Uterus (tissue), 4 donors: ENCODE results near the gene KDM4C. TPM values are rescaled to one million over a fixed set of nuclear protein-coding genes. Genes with fewer than 3 reads are reported as not detected.

Experiments used
- DNase-seq, 2 donors: peaks; one replicate each; pipeline ENCODE4 v3.0.0-alpha.2; 2019 to 2020
- H3K27ac ChIP-seq, 2 donors: fragments of 200-600 bp; sonication (generic); 1 replicate in 1 of 2; 2 replicates in 1 of 2; pipeline ENCODE4 v1.5.1; 2016 to 2018
- H3K27me3 ChIP-seq, 2 donors: fragments of 200-600 bp; sonication (generic); one replicate each; pipeline ENCODE4 v1.5.1; 2018 to 2019; ENCODE audit warnings: control low read depth in 1 of 2
- H3K36me3 ChIP-seq, 2 donors: fragments of 200-600 bp; sonication (generic); one replicate each; pipeline ENCODE4 v1.5.1; 2019; ENCODE audit warnings: control low read depth in 1 of 2
- H3K4me1 ChIP-seq, 2 donors: fragments of 200-600 bp; sonication (generic); one replicate each; pipeline ENCODE4 v1.5.1; 2018 to 2019; ENCODE audit warnings: control low read depth in 1 of 2
- H3K4me3 ChIP-seq, 2 donors: fragments of 200-600 bp; sonication (generic); 1 replicate in 1 of 2; 2 replicates in 1 of 2; pipeline ENCODE4 v1.5.1; 2018 to 2019; ENCODE audit warnings: mild to moderate bottlenecking in 1 of 2
- H3K9me3 ChIP-seq, 2 donors: fragments of 200-600 bp; sonication (generic); one replicate each; pipeline ENCODE4 v1.5.1; 2019; ENCODE audit warnings: control low read depth in 1 of 2
- POLR2A ChIP-seq, 2 donors: fragments of 450-650 bp; IDR thresholded peaks; one replicate each; pipeline ENCODE4 v1.6.1; 2016; ENCODE audit warnings: antibody characterized with exemption in 2 of 2, mild to moderate bottlenecking in 1 of 2, moderate library complexity in 1 of 2
- intact Hi-C: fragments of 100-400 bp; cut with DNase I; formaldehyde crosslinking; loops from one replicate; pipeline ENCODE4 v1.15.1; 2023; ENCODE audit warnings: low total_unique reads
- total RNA-seq, 4 donors: library from RNA; depleted of rRNA in 3 of 4; stranded (reverse); fragments of >200 nt in 3 of 4; gene quantifications; one replicate each; pipeline versions ENCODE4 v1.1.0 to v1.2.4, GENCODE V29; 2014 to 2023
- TF ChIP-seq, protein P1 (sequence below), 4 experiments: fragments of 200-600 bp in 2 of 4; fragments of 450-650 bp in 2 of 4; sonication (generic) in 2 of 4; IDR thresholded peaks; one replicate each; pipeline ENCODE4 v1.5.1; 2016 to 2019; ENCODE audit warnings: antibody characterized with exemption in 4 of 4, mild to moderate bottlenecking in 2 of 4, moderate library complexity in 1 of 4
- donor health status: DM: yes; HTN: yes; CAD: no.

Gene KDM4C
- total RNA-seq, 4 donors from 2014 or later = 29.1 to 61.4 (median 45.5) TPM

DNA sequence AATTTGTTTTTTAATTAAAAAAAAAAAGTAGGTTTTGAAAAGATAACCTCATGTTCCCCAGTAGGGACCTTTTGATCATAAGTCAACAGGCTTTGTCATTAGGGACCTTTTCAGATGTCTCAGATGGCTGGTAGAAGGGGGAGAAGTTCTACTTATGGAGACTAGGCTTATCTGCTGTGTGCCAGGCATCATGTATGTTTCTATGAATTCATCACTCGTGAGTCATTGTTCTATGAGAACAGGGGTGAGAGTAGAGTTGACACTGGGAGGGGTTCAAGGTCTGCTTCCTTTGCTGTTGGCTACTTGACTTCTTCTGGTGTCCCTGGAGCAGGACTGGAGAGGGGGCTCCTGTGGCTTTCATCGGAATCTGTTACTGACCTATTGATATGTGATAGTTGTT is 138.8 kb downstream of the KDM4C start:
- Histone ChIP-seq H3K27ac (no peak overlapping the region), H3K36me3 (no peaks in the 10 kb centered on the region), H3K9me3 (no peaks in the 10 kb centered on the region), H3K27me3 (no peaks in the 10 kb centered on the region), H3K4me1 (no peaks in the 10 kb centered on the region), H3K4me3 (no peak overlapping the region)
- intact Hi-C loops = no loop called here
- no peak for DNase-seq
- TF ChIP-seq, protein P1, sequence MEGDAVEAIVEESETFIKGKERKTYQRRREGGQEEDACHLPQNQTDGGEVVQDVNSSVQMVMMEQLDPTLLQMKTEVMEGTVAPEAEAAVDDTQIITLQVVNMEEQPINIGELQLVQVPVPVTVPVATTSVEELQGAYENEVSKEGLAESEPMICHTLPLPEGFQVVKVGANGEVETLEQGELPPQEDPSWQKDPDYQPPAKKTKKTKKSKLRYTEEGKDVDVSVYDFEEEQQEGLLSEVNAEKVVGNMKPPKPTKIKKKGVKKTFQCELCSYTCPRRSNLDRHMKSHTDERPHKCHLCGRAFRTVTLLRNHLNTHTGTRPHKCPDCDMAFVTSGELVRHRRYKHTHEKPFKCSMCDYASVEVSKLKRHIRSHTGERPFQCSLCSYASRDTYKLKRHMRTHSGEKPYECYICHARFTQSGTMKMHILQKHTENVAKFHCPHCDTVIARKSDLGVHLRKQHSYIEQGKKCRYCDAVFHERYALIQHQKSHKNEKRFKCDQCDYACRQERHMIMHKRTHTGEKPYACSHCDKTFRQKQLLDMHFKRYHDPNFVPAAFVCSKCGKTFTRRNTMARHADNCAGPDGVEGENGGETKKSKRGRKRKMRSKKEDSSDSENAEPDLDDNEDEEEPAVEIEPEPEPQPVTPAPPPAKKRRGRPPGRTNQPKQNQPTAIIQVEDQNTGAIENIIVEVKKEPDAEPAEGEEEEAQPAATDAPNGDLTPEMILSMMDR (IDR thresholded peaks at IDR 0.05) = no peak
- TF ChIP-seq POLR2A (IDR thresholded peaks at IDR 0.05) = no peak

DNA sequence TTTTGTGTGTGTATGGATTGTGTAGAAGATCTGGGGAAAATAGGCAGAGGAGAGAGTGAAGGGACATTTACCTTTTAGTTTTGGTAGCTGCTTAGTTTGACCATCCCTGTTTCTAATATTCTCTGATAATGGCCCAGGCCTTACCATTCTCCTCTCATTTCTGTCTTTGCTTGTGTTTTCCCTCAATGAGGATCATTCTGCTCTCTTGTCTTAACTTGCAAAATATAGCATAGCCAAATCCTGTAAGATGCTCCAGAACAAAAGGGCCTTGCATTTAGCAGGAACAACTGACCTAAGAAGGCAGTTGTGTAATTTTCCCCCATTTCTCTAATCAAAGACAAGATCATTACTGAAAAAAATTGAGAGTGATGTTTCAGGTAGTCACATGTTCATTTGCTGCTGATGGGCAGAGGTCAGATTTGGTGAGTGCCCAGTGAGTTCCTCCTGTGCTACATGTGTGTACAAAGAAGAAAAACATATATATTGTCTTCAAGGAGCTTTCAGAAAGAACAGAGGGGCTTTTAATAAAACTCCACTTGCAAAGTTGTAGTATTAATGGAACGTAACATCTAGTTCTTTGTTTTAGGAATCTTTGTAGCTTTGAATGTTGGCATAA is 139.5 kb downstream of the KDM4C start:
- Histone ChIP-seq H3K4me1 (peaks cover 0 to under 1% of the 10 kb centered on the region in 2 donors), H3K27ac (no peak overlapping the region), H3K4me3 (no peak overlapping the region), H3K36me3 (no peaks in the 10 kb centered on the region), H3K27me3 (no peaks in the 10 kb centered on the region), H3K9me3 (no peaks in the 10 kb centered on the region)
- TF ChIP-seq POLR2A (IDR thresholded peaks at IDR 0.05) = no peak
- TF ChIP-seq, protein P1 (IDR thresholded peaks at IDR 0.05) = no peak
- intact Hi-C loops = no loop called here
- DNase-seq = no peak

DNA sequence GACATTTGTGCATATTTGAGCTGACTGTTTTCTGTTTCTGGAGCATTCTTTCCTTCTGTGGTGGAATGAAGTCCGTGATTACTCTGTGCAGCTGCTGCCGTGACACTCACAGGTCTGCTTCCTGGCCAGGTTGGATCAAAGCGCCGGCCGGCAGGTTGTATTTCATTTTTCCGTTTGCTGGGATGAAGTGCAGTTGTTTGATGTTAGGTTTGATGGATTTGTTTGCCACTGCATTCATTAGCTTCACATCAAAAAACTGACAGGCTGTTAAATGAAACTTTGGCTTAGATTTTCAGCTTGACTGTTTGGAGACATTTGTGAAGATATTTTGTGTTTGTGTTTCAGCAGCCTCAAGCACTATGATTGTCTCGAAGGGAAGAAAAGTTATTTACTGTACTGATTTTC is 140.1 kb downstream of the KDM4C start:
- Histone ChIP-seq H3K9me3 (no peaks in the 10 kb centered on the region), H3K27me3 (no peaks in the 10 kb centered on the region), H3K27ac (no peak overlapping the region), H3K4me3 (no peak overlapping the region), H3K4me1 (peaks cover 0 to 4% of the 10 kb centered on the region in 2 donors), H3K36me3 (no peaks in the 10 kb centered on the region)
- DNase-seq = no peak
- TF ChIP-seq, protein P1 (IDR thresholded peaks at IDR 0.05) = no peak
- TF ChIP-seq POLR2A (IDR thresholded peaks at IDR 0.05) = no peak
- intact Hi-C loops = no loop called here

DNA sequence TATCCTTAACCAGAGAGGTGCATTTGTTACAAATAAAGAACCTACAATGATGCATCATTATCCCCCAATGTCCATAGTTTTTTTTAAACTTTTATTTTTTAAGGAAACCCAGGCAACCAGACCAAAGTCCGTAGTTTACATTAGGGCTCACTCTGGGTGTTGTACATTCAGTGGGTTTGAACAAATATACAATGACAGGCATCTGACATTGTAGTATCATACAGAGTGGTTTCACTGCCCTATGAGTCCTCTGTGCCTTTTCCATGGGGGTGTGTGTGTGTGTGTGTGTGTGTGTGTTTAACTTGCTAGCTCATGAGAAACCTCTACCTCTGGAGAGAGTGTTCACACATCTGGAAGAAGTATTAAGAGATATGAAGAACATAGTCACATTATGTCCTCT is 141.5 kb downstream of the KDM4C start:
- Histone ChIP-seq H3K27me3 (no peaks in the 10 kb centered on the region), H3K9me3 (no peaks in the 10 kb centered on the region), H3K27ac (no peak overlapping the region), H3K4me1 (peaks cover 0 to 4% of the 10 kb centered on the region in 2 donors), H3K36me3 (no peaks in the 10 kb centered on the region), H3K4me3 (no peak overlapping the region)
- intact Hi-C loops = no loop called here
- DNase-seq = no peak
- TF ChIP-seq, protein P1 (IDR thresholded peaks at IDR 0.05) = no peak
- no peak for TF ChIP-seq POLR2A (IDR thresholded peaks at IDR 0.05)

DNA sequence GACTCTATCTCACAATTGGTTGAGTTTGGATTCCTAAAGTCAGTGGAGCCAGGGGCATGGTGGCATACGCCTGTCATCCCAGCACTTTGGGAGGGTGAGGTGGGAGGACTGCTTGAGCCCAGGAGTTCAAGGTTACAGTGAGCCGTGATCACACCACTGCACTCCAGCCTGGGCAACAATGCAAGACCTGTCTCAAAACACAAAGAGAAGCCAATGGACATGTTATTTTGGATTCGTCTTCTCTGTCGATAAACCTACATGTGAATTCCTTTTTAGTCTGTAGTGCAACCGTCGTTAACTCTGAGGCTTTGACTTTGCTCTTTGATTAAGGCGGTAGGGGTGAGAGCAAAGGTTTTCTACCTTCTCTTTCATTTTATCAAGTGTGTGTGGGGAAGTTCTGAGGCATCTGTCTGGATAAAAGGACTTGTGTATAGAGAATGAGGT is 142.7 kb downstream of the KDM4C start:
- Histone ChIP-seq H3K36me3 (no peaks in the 10 kb centered on the region), H3K27me3 (no peaks in the 10 kb centered on the region), H3K4me3 (no peak overlapping the region), H3K9me3 (no peaks in the 10 kb centered on the region), H3K4me1 (peaks cover 0 to 4% of the 10 kb centered on the region in 2 donors), H3K27ac (no peak overlapping the region)
- intact Hi-C loops = no loop called here
- TF ChIP-seq, protein P1 (IDR thresholded peaks at IDR 0.05) = no peak
- no peak for TF ChIP-seq POLR2A (IDR thresholded peaks at IDR 0.05)
- no peak for DNase-seq
